ENCODE data around the gene GRPEL1. TPM values are rescaled to one million over a fixed set of nuclear protein-coding genes. Genes with fewer than 3 reads are reported as not detected.

The GRPEL1 gene
- polyA plus RNA-seq, 1 of the 3 experiments (the other 2 are of a cell fraction): 29.8 TPM

- ChIA-PET CTCF (interaction anchor here (0.7 to 9.1 kb wide), 14 partner anchors 14 to 348 kb away, joined by 3 to 80 read pairs (median 5); partner anchors contain the start of gene TADA2B), POLR2A (interaction anchor here (0.5 to 2.2 kb wide), 9 partner anchors 9 to 394 kb away, joined by 3 to 14 read pairs (median 3); partner anchors contain the start of genes TADA2B and TBC1D14)
- no peaks in the 10 kb centered on the region for H3K9me2 ChIP-seq
- H2AFZ ChIP-seq (ENCODE audit: low read depth): peak overlapping the region; percentile 97
- peak overlapping the region; percentile 90 for H3K4me2 ChIP-seq
- H3K4me1 ChIP-seq (ENCODE audit: control insufficient read depth in 1 of 2, insufficient read depth in 2 of 2, low read depth in 1 of 2, low read length in 1 of 2): peaks cover 0 to 19% of the 10 kb centered on the region in 2 experiments; a peak in 2 of 4 replicates
- peaks cover 8 to 21% of the 10 kb centered on the region in 2 experiments for H3K36me3 ChIP-seq (replicated peaks in 1 of 2; ENCODE audit: control insufficient read depth in 1 of 2, insufficient read depth in 2 of 2, low read length in 1 of 2)
- H3K79me2 ChIP-seq (ENCODE audit: insufficient read depth): peaks cover 45% of the 10 kb centered on the region
- H3K27ac ChIP-seq (ENCODE audit: low read depth in 2 of 2, low read length in 1 of 2): peak overlapping the region; percentile 72 to 80
- H4K20me1 ChIP-seq (ENCODE audit: insufficient read depth): peaks cover 25% of the 10 kb centered on the region
- H3K27me3 ChIP-seq (ENCODE audit: insufficient read depth): no peaks in the 10 kb centered on the region
- H3K9ac ChIP-seq: peak overlapping the region; percentile 68
- TF ChIP-seq MXI1 (IDR thresholded peaks at IDR 0.05; ENCODE audit: low read depth, low read length) (no peak), TAF1 (IDR thresholded peaks at IDR 0.05; ENCODE audit: borderline replicate concordance, low read depth, low read length) (peak; percentile 33), MAX (IDR thresholded peaks at IDR 0.05; ENCODE audit: low read depth) (peak; percentile 5; the same call in 1 of the 2 replicates), POLR2AphosphoS5 (IDR thresholded peaks at IDR 0.05; ENCODE audit: low read depth, low read length) (peak; percentile 71; the same call in 1 of the 2 replicates)
- no peaks in the 10 kb centered on the region for H3F3A ChIP-seq (replicated peaks; ENCODE audit: insufficient read depth)
- peak overlapping the region; percentile 75 to 91 for H3K4me3 ChIP-seq (ENCODE audit: low read depth in 2 of 2, low read length in 1 of 2)
- under 1% methylated on average over 33 of the region's 50 CpGs for WGBS (ENCODE audit: low lambda C conversion rate)
- no peaks in the 10 kb centered on the region for H3K9me3 ChIP-seq
- no peak for DNase-seq
These were observed 497 bp upstream of the GRPEL1 start for GRCh38 chr4:7068279-7068842.

- POLR2A ChIA-PET: interaction anchor here (1.2 to 2.2 kb wide), 6 partner anchors 8 to 347 kb away, joined by 3 to 14 read pairs (median 4); partner anchors contain the start of genes TADA2B and TBC1D14
- Histone ChIP-seq H3K4me3 (ENCODE audit: low read depth in 2 of 2, low read length in 1 of 2) (peak overlapping the region; percentile 86 to 88), H3K9me3 (no peaks in the 10 kb centered on the region), H3F3A (replicated peaks; ENCODE audit: insufficient read depth) (no peaks in the 10 kb centered on the region), H2AFZ (ENCODE audit: low read depth) (no peak overlapping the region), H3K27me3 (ENCODE audit: insufficient read depth) (no peaks in the 10 kb centered on the region), H3K4me2 (peak overlapping the region; percentile 99), H3K36me3 (replicated peaks in 1 of 2; ENCODE audit: control insufficient read depth in 1 of 2, insufficient read depth in 2 of 2, low read length in 1 of 2) (peaks cover 11 to 28% of the 10 kb centered on the region in 2 experiments), H3K79me2 (ENCODE audit: insufficient read depth) (peaks cover 51% of the 10 kb centered on the region), H3K9ac (peak overlapping the region; percentile 91), H3K9me2 (no peaks in the 10 kb centered on the region), H3K4me1 (ENCODE audit: control insufficient read depth in 1 of 2, insufficient read depth in 2 of 2, low read depth in 1 of 2, low read length in 1 of 2) (peaks cover 0 to 17% of the 10 kb centered on the region in 2 experiments; a peak in 2 of 4 replicates), H3K27ac (ENCODE audit: low read depth in 2 of 2, low read length in 1 of 2) (peak overlapping the region; percentile 67; a peak in 2 of 4 replicates), H4K20me1 (ENCODE audit: insufficient read depth) (peaks cover 25% of the 10 kb centered on the region)
- no peak for DNase-seq
- no peak for TF ChIP-seq TEAD4 (IDR thresholded peaks at IDR 0.05; ENCODE audit: borderline replicate concordance, insufficient read depth)
- TF ChIP-seq ZBTB33 (IDR thresholded peaks at IDR 0.05; ENCODE audit: borderline replicate concordance, low read depth): no peak
- TF ChIP-seq RXRA (IDR thresholded peaks at IDR 0.05; ENCODE audit: borderline replicate concordance, low read depth): no peak
- no peak for TF ChIP-seq MEF2A (IDR thresholded peaks at IDR 0.05; ENCODE audit: borderline replicate concordance, low read depth)
- no peak for TF ChIP-seq CHD2 (IDR thresholded peaks at IDR 0.05; ENCODE audit: low read length, partially characterized antibody)
- no peak for TF ChIP-seq RAD21 (IDR thresholded peaks at IDR 0.05; ENCODE audit: low read length)
- no peak for TF ChIP-seq POLR2AphosphoS5 (IDR thresholded peaks at IDR 0.05; ENCODE audit: low read depth, low read length)
- TF ChIP-seq EZH2phosphoT487 (IDR thresholded peaks at IDR 0.05; ENCODE audit: borderline replicate concordance, low read depth): no peak
- TF ChIP-seq PBX3 (IDR thresholded peaks at IDR 0.05): no peak
- TF ChIP-seq TAF1 (IDR thresholded peaks at IDR 0.05; ENCODE audit: borderline replicate concordance, low read depth, low read length): no peak
- no peak for TF ChIP-seq TCF12 (IDR thresholded peaks at IDR 0.05)
- no peak for TF ChIP-seq RCOR1 (IDR thresholded peaks at IDR 0.05; ENCODE audit: low read length)
- 1% methylated on average over 13 of the region's 13 CpGs for WGBS (ENCODE audit: low lambda C conversion rate)
- CTCF ChIA-PET: interaction anchor here (0.6 to 9.1 kb wide), 9 partner anchors 16 to 347 kb away, joined by 3 to 80 read pairs (median 5); partner anchors contain the start of gene TADA2B
These were observed 775 bp downstream of the GRPEL1 start for GRCh38 chr4:7067126-7067451.

All from SK-N-SH (cell line).